ENCODE results near the gene MMP14.

MMP14 gene

DNA sequence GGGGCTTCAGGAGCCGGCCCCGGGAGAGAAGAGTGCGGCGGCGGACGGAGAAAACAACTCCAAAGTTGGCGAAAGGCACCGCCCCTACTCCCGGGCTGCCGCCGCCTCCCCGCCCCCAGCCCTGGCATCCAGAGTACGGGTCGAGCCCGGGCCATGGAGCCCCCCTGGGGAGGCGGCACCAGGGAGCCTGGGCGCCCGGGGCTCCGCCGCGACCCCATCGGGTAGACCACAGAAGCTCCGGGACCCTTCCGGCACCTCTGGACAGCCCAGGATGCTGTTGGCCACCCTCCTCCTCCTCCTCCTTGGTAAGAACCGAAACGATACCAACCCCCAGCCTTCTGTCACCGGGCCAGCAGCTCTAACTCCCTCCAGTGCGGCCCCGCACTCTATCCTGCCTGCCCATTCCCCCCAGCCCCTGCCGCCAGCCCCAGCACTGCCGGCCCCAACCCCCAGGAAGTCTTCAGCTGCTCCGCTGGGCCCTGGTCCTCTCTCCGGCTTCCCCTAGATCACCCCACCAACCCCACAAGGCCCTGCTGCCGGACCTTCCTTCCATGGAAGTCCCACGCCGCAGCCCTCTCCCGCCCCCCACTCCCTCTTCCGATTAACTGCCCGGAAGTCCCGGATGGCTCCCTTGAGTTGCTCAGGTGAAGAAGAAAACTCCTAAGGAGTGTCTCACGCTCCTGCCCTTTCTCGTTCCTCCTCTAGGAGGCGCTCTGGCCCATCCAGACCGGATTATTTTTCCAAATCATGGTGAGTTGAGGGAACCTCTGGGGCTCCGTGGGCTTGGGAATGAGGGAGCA, 35.8 kb downstream of the MMP14 start:
- H3K9me3 Mint-ChIP-seq = no peaks in the 10 kb centered on the region
- peak overlapping the region; percentile 91 for H3K4me3 Mint-ChIP-seq
- DNase-seq (ENCODE audit: low spot score) = peak; percentile 65
- H3K27ac Mint-ChIP-seq = peak overlapping the region; percentile 94
- H3K4me1 Mint-ChIP-seq (ENCODE audit: low read depth) = peaks cover 21% of the 10 kb centered on the region
- H3K36me3 Mint-ChIP-seq (ENCODE audit: low read depth) = peaks cover 29% of the 10 kb centered on the region
- no peaks in the 10 kb centered on the region for H3K27me3 Mint-ChIP-seq (ENCODE audit: low read depth)

- Mint-ChIP-seq H3K27me3 (ENCODE audit: low read depth) (no peaks in the 10 kb centered on the region), H3K27ac (peak overlapping the region; percentile 85), H3K4me3 (peak overlapping the region; percentile 82), H3K9me3 (no peaks in the 10 kb centered on the region), H3K36me3 (ENCODE audit: low read depth) (peaks cover 36% of the 10 kb centered on the region), H3K4me1 (ENCODE audit: low read depth) (peaks cover 21% of the 10 kb centered on the region)
- no peak for DNase-seq (ENCODE audit: low spot score)
Measured at GRCh38 chr14:22872833-22873520, 36.6 kb downstream of the MMP14 start.

- H3K27ac Mint-ChIP-seq = no peak overlapping the region
- peaks cover 23% of the 10 kb centered on the region for H3K4me1 Mint-ChIP-seq (ENCODE audit: low read depth)
- H3K27me3 Mint-ChIP-seq (ENCODE audit: low read depth) = no peaks in the 10 kb centered on the region
- no peaks in the 10 kb centered on the region for H3K9me3 Mint-ChIP-seq
- DNase-seq (ENCODE audit: low spot score) = no peak
- peaks cover 51% of the 10 kb centered on the region for H3K36me3 Mint-ChIP-seq (ENCODE audit: low read depth)
- H3K4me3 Mint-ChIP-seq = no peak overlapping the region
Measured at GRCh38 chr14:22875003-22875747, 38.8 kb downstream of the MMP14 start.

- H3K36me3 Mint-ChIP-seq (ENCODE audit: low read depth) = peaks cover 51% of the 10 kb centered on the region
- no peaks in the 10 kb centered on the region for H3K9me3 Mint-ChIP-seq
- no peak overlapping the region for H3K4me3 Mint-ChIP-seq
- no peak overlapping the region for H3K27ac Mint-ChIP-seq
- H3K4me1 Mint-ChIP-seq (ENCODE audit: low read depth) = peaks cover 17% of the 10 kb centered on the region
- no peak for DNase-seq (ENCODE audit: low spot score)
- no peaks in the 10 kb centered on the region for H3K27me3 Mint-ChIP-seq (ENCODE audit: low read depth)
Measured at GRCh38 chr14:22875748-22876319, 39.4 kb downstream of the MMP14 start.

GRCh38 chr14:22877000-22877501, 40.7 kb downstream of the MMP14 start:
- Mint-ChIP-seq H3K27me3 (ENCODE audit: low read depth) (no peaks in the 10 kb centered on the region), H3K27ac (no peak overlapping the region), H3K4me1 (ENCODE audit: low read depth) (peaks cover 13% of the 10 kb centered on the region), H3K4me3 (no peak overlapping the region), H3K9me3 (no peaks in the 10 kb centered on the region), H3K36me3 (ENCODE audit: low read depth) (peaks cover 51% of the 10 kb centered on the region)
- no peak for DNase-seq (ENCODE audit: low spot score)

- Mint-ChIP-seq H3K4me3 (no peak overlapping the region), H3K4me1 (ENCODE audit: low read depth) (peaks cover 7% of the 10 kb centered on the region), H3K27me3 (ENCODE audit: low read depth) (peaks cover 2% of the 10 kb centered on the region), H3K9me3 (no peaks in the 10 kb centered on the region), H3K36me3 (ENCODE audit: low read depth) (peaks cover 46% of the 10 kb centered on the region), H3K27ac (no peak overlapping the region)
- DNase-seq (ENCODE audit: low spot score) = no peak
Measured at GRCh38 chr14:22878271-22879246, 42.2 kb downstream of the MMP14 start.

DNA sequence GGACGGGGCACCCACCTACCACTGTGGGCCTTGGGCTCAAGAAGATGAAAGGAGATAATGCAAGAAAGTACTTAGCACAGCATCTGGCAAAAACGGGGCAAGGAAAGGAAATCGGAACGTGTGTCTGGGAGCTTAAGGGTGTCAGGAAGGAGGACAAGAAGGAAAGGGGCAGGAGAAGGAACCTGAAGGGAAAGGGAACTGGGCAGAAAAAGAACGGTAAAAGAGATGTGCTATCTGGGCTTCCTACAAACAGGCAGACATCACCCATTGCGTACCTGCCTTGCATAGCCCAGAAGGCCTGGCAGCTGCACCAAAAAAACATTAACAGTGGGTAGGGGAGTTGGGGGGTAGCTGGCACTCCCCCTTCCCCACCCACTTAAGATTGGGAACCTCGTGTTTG, 45.7 kb downstream of the MMP14 start:
- Mint-ChIP-seq H3K27me3 (ENCODE audit: low read depth) (peaks cover 13% of the 10 kb centered on the region), H3K9me3 (no peaks in the 10 kb centered on the region), H3K4me3 (no peak overlapping the region), H3K4me1 (ENCODE audit: low read depth) (peaks cover 8% of the 10 kb centered on the region), H3K27ac (peak overlapping the region; percentile 5), H3K36me3 (ENCODE audit: low read depth) (peaks cover 23% of the 10 kb centered on the region)
- no peak for DNase-seq (ENCODE audit: low spot score)

- H3K36me3 Mint-ChIP-seq (ENCODE audit: low read depth) = peaks cover 18% of the 10 kb centered on the region
- peaks cover 13% of the 10 kb centered on the region for H3K4me1 Mint-ChIP-seq (ENCODE audit: low read depth)
- H3K9me3 Mint-ChIP-seq = no peaks in the 10 kb centered on the region
- H3K27ac Mint-ChIP-seq = no peak overlapping the region
- H3K4me3 Mint-ChIP-seq = no peak overlapping the region
- DNase-seq (ENCODE audit: low spot score) = no peak
- H3K27me3 Mint-ChIP-seq (ENCODE audit: low read depth) = peaks cover 14% of the 10 kb centered on the region
Measured at GRCh38 chr14:22882529-22883172, 46.3 kb downstream of the MMP14 start.

- peaks cover 19% of the 10 kb centered on the region for H3K4me1 Mint-ChIP-seq (ENCODE audit: low read depth)
- H3K27me3 Mint-ChIP-seq (ENCODE audit: low read depth) = peaks cover 14% of the 10 kb centered on the region
- no peak for DNase-seq (ENCODE audit: low spot score)
- no peak within 1 kb of the TSS for H3K4me3 Mint-ChIP-seq
- no peaks in the 10 kb centered on the region for H3K9me3 Mint-ChIP-seq
- H3K27ac Mint-ChIP-seq = peak within 1 kb of the TSS; percentile 5
- H3K36me3 Mint-ChIP-seq (ENCODE audit: low read depth) = peaks cover 11% of the 10 kb centered on the region
Measured at GRCh38 chr14:22883173-22883976, 47.0 kb downstream of the MMP14 start, which contains the start of gene REM2. Gene REM2, plus strand, starts transcription at chr14:22883222. Its CDS starts 66 bp downstream, at chr14:22883288.

DNA sequence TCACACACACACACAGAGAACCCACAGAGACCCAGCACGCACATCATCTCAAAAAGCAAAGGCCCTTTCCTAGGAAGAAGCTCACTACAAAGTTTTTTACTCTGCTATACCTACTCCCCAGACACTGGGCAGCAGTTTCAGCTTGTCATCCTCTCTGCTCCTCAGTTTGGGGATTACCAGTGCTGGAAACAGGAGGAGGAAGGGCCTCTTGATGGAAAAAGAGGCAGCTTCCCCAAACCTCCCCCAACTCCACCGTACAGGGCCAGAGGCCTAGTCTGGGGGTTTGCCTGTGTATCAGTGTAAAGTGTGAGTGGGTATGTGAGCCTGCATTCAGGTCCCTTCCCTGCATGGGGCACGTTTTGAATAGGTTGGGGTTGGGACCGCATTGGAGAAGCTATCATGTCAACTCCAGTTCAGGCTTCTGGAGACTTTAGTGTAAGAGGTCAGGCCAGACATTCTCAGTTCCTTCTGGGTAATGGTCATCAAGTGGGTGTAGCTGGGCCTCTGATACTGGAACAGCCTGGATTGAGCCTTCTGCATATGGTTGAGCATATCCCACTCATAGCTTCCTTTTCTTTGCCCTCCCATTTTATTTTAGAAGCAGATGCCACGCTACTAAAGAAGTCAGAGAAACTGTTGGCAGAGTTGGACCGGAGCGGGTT, 47.8 kb downstream of the MMP14 start:
- Mint-ChIP-seq H3K36me3 (ENCODE audit: low read depth) (peaks cover 7% of the 10 kb centered on the region), H3K9me3 (no peaks in the 10 kb centered on the region), H3K27ac (no peak overlapping the region), H3K4me3 (no peak overlapping the region), H3K27me3 (ENCODE audit: low read depth) (peaks cover 14% of the 10 kb centered on the region), H3K4me1 (ENCODE audit: low read depth) (peaks cover 19% of the 10 kb centered on the region)
- no peak for DNase-seq (ENCODE audit: low spot score)

DNA sequence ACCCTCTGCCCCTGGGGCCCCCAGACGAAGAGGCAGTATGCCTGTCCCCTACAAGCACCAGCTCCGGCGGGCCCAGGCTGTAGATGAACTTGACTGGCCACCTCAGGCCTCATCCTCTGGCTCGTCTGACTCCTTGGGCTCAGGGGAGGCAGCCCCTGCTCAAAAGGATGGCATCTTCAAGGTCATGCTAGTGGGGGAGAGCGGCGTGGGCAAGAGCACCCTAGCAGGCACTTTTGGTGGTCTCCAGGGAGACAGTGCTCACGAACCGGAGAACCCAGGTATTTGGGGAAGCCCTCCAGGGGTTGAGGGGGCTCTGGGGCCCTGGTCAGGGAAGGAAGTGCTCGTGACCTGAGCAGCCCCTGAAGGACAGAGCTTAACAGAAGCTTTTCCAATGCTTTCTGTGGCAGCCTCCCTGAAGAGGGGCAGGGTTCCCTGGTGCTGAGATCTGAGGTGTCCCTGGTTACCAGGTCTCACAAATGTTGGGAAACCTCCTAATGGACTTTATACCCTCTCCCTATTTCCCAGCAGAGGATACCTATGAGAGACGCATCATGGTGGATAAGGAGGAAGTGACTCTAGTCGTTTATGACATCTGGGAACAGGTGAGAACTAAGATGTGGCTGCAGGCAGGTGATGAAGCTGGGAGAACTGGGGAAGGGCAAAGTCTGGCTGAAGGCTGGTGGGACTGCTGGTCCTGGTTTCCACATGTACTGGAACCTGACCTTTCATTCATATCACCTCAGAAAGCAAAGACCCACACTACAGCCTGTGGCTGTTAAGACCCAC, 48.5 kb downstream of the MMP14 start:
- peaks cover 18% of the 10 kb centered on the region for H3K4me1 Mint-ChIP-seq (ENCODE audit: low read depth)
- no peaks in the 10 kb centered on the region for H3K9me3 Mint-ChIP-seq
- peaks cover under 1% of the 10 kb centered on the region for H3K36me3 Mint-ChIP-seq (ENCODE audit: low read depth)
- no peak overlapping the region for H3K4me3 Mint-ChIP-seq
- H3K27ac Mint-ChIP-seq = no peak overlapping the region
- DNase-seq (ENCODE audit: low spot score) = no peak
- H3K27me3 Mint-ChIP-seq (ENCODE audit: low read depth) = peaks cover 14% of the 10 kb centered on the region

Measured in T-helper 2 cell treated with Interferon-gamma antibody and Interleukin-4, amounts not matched to agents 5 μg/mL and 100 μg/mL, for 36 hours (primary cell).